ENCODE data around the gene ITK.

DNA sequence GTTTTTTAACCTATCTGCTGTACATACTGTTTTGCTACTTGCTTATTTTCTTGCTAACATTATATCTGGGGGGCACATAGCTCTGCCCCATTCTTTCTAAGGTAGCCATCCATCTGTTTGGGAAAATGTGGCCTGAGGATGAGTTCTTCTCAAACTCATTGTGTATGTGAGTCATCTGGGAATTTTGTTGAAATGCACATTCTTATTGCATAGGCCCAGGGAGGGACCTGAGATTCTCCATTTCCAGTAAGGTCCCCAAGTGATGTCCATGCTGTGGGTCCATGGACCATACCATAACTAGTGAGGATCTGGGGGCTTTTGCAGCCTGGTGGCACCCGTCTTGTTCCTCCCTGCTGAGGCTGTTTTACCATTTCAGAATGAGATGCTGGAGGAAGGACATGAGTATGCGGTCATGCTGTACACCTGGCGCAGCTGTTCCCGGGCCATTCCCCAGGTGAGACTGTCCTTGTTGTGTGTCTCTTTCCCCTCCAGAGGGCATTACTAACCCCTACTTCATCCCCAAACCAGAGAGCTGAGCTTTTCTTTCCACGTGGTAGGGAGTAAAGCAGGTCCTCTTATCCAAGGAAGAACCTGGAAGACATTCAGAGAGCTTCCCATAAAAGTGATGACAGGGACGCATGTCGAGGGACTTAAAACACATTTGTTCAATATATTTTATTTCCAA lies 113.9 kb downstream of the ITK start:
- TF ChIP-seq, protein P1, sequence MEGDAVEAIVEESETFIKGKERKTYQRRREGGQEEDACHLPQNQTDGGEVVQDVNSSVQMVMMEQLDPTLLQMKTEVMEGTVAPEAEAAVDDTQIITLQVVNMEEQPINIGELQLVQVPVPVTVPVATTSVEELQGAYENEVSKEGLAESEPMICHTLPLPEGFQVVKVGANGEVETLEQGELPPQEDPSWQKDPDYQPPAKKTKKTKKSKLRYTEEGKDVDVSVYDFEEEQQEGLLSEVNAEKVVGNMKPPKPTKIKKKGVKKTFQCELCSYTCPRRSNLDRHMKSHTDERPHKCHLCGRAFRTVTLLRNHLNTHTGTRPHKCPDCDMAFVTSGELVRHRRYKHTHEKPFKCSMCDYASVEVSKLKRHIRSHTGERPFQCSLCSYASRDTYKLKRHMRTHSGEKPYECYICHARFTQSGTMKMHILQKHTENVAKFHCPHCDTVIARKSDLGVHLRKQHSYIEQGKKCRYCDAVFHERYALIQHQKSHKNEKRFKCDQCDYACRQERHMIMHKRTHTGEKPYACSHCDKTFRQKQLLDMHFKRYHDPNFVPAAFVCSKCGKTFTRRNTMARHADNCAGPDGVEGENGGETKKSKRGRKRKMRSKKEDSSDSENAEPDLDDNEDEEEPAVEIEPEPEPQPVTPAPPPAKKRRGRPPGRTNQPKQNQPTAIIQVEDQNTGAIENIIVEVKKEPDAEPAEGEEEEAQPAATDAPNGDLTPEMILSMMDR (IDR thresholded peaks at IDR 0.05 in 8 of 11, conservative IDR thresholded peaks at IDR 0.05 in 3 of 11) = no peak
- TF ChIP-seq POLR2A (IDR thresholded peaks at IDR 0.05) = no peak

Data from spleen (tissue), 7 donors.